MV-4-11 (cell line): ENCODE data around the gene LMNA.
A peak's percentile ranks its signal among the peaks of the same experiment; 100 is the strongest.
"Not testable (repeated sequence)": the region's sequence is repeated elsewhere in the genome, so short reads cannot be mapped to it uniquely, and the experiment has no call there.

ENCODE experiments used
- DNase-seq: peaks from one replicate; lab custom pipeline; 2025; lab: John Stamatoyannopoulos, UW

The LMNA gene

GRCh38 chr1:156122086-156122485 lies 7.6 kb downstream of the LMNA start:
- no peak for DNase-seq

GRCh38 chr1:156122519-156123355 lies 8.2 kb downstream of the LMNA start:
- DNase-seq: no peak

DNA sequence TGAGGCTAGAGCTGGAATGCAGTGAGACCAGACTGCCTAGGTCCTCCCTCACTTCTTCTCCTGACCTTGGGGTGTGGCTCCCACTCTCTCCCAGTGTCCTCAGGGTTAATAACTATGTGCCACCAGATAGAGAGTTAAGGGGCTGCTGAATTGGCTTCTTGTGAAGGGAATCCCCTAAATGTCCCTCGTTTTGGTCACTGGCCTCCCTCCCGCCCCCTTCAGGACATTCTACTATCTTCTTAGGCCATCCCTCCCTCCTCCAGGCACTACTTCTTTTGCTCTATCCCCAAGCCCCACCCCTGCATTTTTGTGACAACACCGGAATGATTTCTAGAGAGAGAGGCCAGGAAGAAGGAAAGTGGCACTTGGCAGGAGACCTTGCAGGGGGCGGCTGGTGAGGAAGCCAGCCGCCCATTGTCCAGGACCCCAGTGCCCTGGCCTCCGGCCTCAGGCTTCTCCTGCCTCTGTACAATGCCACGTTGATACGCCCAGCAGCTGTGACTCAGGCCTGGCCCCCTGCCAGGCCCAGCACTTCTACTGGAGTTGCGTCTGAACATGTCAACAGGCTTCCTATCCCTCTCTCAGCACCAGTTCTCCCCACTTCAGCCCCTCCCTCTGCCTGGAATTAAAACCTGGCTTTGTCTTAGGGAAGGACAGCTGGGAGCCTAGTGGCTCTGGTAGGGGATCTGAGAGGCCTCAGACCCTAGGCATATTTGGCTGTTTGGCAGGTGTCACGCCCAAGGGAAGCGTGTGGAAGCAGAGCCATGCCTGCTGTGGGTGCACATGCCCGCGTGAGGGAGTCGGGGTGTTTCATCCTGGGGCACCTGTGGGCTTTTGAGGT lies 9.1 kb downstream of the LMNA start:
- peak; percentile 86 for DNase-seq

DNA sequence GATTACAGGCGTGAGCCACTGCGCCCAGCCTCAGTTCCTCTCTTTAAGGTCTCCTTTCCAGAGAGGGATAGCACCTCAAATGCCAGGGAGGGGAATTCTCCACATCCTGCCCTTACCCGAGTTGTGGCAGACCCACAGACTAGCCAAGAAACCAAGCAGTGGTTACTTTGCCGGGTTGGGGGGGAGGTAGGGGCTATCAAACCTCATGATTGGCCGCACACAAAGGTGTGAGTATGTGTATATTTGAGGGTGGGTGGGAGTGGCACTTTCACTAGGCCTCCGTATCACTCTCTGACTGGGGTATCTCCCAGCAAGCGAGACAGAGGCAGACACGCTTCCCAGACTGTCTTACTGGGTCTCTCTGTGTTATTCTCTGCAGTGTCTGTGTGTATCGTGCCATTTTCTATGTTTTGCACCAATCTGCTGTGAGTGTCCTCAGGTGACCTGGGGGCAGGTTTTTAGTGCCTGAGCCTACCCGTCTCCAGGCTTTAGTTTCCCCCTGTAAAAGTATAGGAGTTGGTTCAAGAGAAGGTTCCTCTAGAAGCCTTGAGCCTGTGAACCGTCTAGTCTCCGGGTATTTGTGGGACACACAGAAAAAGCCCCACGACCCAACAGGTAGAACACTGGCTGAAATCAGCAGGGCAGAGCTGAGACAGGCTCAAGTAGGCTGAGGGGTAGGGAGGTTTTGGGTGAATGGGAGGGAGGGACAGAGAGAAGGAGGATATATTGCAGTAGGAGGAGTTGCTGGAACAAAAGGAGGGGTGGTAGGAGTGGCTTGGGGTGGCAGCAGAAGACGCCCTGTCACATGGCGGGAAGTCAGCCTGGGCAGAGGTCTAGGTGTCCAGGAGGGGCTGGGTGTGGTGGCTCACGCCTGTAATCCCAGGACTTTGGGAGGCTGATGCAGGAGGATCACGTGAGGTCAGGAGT lies 10.3 kb downstream of the LMNA start:
- peak; percentile 81 for DNase-seq

DNA sequence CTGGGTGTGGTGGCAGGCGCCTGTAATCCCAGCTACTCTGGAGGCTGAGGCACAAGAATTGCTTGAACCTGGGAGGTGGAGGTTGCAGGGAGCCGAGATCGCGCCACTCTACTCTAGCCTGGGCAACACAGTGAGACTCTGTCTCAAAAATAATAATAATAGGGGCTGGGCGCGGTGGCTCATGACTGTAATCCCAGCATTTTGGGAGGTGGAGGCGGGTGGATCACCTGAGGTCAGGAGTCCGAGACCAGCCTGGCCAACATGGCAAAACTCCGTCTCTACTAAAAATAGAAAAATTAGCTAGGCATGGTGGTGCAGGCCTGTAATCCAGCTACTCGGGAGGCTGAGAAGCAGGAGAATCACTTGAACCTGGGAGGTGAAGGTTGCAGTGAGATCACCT lies 11.0 kb downstream of the LMNA start:
- DNase-seq: not testable (repeated sequence)

DNA sequence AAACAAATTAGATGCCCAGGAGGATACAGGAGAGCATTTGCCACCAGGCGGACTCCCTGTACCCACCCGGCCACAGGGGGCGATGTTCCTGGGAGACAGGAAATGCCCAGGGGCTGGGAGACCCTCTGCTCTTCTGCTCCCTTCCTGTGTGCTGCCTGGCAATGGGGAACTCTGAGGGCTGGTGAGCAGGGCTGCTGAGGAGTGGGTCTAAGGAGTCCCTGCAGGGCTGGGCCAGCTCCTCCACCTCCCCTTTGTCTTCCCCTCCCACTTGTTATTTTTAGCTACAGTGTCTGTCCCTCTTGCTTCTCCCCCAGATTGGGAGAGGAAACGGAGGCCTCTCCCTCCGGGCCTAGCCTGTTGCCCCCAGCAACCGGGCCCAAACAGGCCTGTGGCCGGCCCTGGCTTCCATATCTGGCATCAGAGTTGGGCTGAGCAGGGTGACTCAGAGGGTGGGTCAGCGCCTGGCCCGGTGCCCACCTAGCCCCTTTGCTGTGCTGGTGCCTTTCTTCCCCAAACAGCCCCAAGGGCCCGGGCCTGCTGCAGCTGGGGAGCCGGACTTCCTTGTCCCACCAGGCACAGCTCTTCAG lies 11.6 kb downstream of the LMNA start:
- peak; percentile 98 for DNase-seq

DNA sequence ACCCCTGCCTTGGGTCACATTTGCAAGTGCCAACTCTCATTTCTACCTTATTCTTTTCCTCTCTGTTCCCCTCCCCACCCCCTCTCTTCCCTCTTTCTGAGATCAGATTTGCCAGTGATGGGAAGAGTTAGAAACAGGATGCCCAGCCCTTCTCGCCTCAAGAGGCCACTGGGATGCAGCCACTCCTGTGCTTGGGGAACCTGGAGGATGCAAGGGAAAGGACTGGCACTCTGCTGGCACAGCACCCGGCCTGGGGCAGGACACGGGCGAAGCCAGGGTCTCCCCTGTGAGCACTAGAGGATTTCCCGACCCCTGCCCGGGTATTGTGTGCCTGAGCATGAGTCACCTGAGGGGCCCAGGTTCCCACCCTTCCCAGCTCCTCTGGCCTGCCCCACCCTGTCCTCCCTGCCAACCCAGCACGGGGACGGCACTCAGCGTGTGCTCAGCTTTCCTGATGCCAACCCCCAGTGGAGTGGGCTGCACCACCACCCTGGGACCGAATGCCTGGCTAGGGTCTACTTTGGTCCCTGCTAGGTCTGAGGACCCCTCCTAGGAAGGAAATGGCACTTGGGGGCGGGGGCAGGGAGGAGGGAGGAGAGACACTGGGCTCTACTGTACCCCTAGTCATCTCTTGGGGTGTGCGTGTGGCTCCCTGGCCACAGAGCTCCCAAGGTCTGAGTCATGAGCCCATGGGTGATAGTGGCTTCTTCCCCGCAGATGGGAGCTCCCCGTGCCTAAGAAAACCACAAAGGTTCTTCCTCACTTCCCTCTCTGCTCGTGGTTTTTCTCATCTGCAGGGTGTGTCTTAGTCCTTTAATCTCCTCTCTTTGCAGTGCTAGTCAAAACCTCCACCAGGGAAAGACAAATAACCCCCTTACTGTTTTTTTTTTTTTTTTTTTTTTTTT lies 12.4 kb downstream of the LMNA start:
- peak; percentile 100 for DNase-seq

- no peak for DNase-seq
These were observed 13.8 kb downstream of the LMNA start for GRCh38 chr1:156128308-156128653.

- peak; percentile 88 for DNase-seq
These were observed 14.4 kb downstream of the LMNA start for GRCh38 chr1:156128654-156129597.

GRCh38 chr1:156129687-156130577 lies 15.4 kb downstream of the LMNA start:
- peak; percentile 75 for DNase-seq

DNA sequence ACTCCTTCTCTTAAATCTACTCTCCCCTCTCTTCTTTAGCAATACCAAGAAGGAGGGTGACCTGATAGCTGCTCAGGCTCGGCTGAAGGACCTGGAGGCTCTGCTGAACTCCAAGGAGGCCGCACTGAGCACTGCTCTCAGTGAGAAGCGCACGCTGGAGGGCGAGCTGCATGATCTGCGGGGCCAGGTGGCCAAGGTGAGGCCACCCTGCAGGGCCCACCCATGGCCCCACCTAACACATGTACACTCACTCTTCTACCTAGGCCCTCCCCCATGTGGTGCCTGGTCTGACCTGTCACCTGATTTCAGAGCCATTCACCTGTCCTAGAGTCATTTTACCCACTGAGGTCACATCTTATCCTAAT lies 16.0 kb downstream of the LMNA start:
- DNase-seq: no peak

- DNase-seq: no peak
These were observed 20.4 kb downstream of the LMNA start for GRCh38 chr1:156134716-156135435.

DNA sequence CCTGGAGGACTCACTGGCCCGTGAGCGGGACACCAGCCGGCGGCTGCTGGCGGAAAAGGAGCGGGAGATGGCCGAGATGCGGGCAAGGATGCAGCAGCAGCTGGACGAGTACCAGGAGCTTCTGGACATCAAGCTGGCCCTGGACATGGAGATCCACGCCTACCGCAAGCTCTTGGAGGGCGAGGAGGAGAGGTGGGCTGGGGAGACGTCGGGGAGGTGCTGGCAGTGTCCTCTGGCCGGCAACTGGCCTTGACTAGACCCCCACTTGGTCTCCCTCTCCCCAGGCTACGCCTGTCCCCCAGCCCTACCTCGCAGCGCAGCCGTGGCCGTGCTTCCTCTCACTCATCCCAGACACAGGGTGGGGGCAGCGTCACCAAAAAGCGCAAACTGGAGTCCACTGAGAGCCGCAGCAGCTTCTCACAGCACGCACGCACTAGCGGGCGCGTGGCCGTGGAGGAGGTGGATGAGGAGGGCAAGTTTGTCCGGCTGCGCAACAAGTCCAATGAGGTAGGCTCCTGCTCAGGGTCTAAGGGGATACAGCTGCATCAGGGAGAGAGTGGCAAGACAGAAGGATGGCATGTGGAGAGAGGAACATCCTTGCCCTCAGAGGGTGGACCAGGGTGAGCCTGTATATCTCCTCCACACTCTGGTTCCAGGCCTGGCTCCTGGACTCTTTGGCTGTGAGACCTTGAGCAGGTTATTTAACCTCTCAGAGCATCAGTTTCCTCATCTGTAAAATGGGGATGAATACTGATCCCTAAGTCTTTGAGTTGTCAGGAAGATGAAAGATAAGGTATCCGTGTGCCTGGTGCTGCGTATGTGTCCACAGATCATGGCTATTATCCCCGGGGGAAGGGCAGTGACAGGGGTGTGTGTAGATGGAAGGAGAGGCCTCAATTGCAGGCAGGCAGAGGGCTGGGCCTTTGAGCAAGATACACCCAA lies 21.7 kb downstream of the LMNA start:
- DNase-seq: no peak

DNA sequence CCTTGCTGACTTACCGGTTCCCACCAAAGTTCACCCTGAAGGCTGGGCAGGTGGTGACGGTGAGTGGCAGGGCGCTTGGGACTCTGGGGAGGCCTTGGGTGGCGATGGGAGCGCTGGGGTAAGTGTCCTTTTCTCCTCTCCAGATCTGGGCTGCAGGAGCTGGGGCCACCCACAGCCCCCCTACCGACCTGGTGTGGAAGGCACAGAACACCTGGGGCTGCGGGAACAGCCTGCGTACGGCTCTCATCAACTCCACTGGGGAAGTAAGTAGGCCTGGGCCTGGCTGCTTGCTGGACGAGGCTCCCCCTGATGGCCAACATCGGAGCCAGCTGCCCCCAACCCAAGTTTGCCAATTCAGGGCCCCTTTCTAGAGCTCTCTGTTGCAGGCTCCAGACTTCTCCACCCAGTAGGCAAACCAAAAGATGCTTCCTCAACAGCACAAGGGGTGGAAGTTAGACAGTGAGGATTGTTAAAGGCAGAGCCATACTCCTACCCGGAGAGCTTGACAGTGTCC lies 22.5 kb downstream of the LMNA start:
- DNase-seq: no peak

DNA sequence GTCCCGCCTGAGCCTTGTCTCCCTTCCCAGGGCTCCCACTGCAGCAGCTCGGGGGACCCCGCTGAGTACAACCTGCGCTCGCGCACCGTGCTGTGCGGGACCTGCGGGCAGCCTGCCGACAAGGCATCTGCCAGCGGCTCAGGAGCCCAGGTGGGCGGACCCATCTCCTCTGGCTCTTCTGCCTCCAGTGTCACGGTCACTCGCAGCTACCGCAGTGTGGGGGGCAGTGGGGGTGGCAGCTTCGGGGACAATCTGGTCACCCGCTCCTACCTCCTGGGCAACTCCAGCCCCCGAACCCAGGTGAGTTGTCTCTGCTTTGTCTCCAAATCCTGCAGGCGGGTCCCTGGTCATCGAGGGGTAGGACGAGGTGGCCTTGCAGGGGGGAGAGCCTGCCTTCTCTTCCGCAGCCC lies 24.0 kb downstream of the LMNA start:
- no peak for DNase-seq

- DNase-seq: no peak
These were observed 26.6 kb downstream of the LMNA start for GRCh38 chr1:156140879-156141707.
